SH-SY5Y (cell line): Measurements from ENCODE around the gene BMPR1B.

Experiments used
- GATA2 ChIP-seq: IDR thresholded peaks from 2 replicates; pipeline ENCODE4 v1.6.1; 2011; ENCODE audit warnings: mild to moderate bottlenecking, low read depth, low read length
- GATA3 ChIP-seq: IDR thresholded peaks from 2 replicates; pipeline ENCODE4 v1.6.1; 2011; ENCODE audit warnings: low read depth, mild to moderate bottlenecking, low read length, moderate library complexity

DNA sequence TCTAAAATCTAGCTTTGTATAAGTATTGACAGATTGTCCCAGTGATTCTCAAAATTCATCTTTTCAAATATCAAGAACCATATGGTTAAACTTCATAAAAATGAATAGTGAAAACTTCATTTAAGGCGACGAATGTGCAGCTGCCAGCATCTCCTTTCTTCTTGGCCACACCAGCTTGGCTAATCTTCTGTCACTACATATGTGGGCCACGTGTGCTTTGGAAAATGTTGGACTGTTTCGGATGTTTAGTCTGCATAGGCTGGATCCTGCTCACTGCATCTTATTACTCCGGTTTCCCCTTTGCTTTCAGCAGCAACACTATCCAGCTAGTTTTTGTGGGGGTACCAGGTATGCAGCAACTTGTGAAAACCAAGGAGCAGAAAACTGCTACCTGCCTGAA lies 221.9 kb downstream of the BMPR1B start:
- TF ChIP-seq GATA2 (no peak), GATA3 (no peak)
